ENCODE data around the gene DMC1. TPM values are rescaled to one million over a fixed set of nuclear protein-coding genes. Genes with fewer than 3 reads are reported as not detected.

Gene DMC1
- total RNA-seq, 1 experiment from 2014 or later: not detected

DNA sequence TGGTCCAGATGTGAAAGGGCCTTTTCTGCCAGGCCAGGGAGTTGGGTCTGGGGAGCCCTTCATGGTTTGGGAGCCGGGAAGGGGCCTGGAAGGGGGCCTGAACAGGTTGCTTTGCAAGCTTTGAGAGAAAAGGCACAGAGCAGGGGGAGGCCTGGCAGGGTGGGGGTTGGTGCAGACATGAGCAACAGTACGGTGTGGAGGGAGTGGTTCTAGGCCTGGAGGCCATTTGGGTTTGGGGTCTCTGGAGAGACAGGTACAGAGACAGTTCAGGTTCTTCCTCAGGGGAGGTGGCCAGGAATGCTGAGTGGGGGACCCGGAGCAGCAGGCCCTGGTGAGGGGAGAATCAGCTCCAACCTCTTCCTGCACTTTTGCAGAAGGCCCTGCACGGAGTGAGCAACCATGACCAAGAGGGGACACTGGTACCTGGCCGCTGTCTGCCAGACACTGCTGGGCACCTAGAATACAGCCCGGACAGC, 100.6 kb downstream of the DMC1 start:
- no peak for DNase-seq (ENCODE audit: low spot score)

Other genes starting within 250 kb of the DMC1 start
- 0.08 TPM in 1 of 2 replicates, not detected in the other for gene KCNJ4, start 115.0 kb downstream of the DMC1 start, total RNA-seq (2014; rRNA removed; shearing (Covaris generic))
- 20.0 and 31.4 TPM in 2 replicates for gene KDELR3, start 102.1 kb downstream of the DMC1 start, total RNA-seq (2014; rRNA removed; shearing (Covaris generic))
- gene DDX17, start 63.9 kb downstream of the DMC1 start, total RNA-seq (2014; rRNA removed; shearing (Covaris generic)): 630 and 723 TPM in 2 replicates
- 1.5 and 2.7 TPM in 2 replicates for gene FAM227A, start 86.2 kb upstream of the DMC1 start, total RNA-seq (2014; rRNA removed; shearing (Covaris generic))
- 7.3 and 10.5 TPM in 2 replicates for gene CBY1, start 86.5 kb upstream of the DMC1 start, total RNA-seq (2014; rRNA removed; shearing (Covaris generic))
- gene TOMM22, start 111.8 kb upstream of the DMC1 start, total RNA-seq (2014; rRNA removed; shearing (Covaris generic)): 46.4 and 46.5 TPM in 2 replicates
- 60.5 and 79.2 TPM in 2 replicates for gene JOSD1, start 130.8 kb upstream of the DMC1 start, total RNA-seq (2014; rRNA removed; shearing (Covaris generic))
- 53.8 and 54.9 TPM in 2 replicates for gene GTPBP1, start 135.8 kb upstream of the DMC1 start, total RNA-seq (2014; rRNA removed; shearing (Covaris generic))
- 101 and 110 TPM in 2 replicates for gene SUN2, start 185.8 kb upstream of the DMC1 start, total RNA-seq (2014; rRNA removed; shearing (Covaris generic))
- 11.3 and 14.4 TPM in 2 replicates for gene DNAL4, start 224.0 kb upstream of the DMC1 start, total RNA-seq (2014; rRNA removed; shearing (Covaris generic))

Data from HT-29 (cell line).